ENCODE results near the gene PTPRG.

DNA sequence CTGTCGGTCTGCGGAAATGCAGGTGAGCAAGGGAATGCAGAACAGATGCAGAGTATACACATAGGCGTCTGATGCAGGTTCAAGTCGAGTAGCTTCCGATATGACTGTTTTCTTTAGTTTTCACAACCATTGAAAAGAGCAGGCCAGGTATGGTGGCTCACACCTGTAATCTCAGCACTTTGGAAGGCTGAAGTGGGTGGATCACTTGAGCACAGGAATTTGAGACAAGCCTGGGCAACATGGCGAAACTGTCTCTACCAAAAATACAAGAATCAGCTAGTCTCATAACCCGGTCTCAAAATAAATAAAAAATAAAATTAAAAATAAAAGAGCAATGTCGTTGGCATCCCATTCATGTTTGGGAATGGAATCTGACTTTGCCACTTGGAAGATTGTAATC is 101.5 kb downstream of the PTPRG start:
- TF ChIP-seq POLR2A (IDR thresholded peaks at IDR 0.05; ENCODE audit: low read depth, low read length) (no peak), POLR2AphosphoS5 (IDR thresholded peaks at IDR 0.05; ENCODE audit: low read depth, low read length) (no peak)
